Nephron progenitor cell (in vitro differentiated cells): Measurements from ENCODE around the gene SLC16A9.
A peak's percentile ranks its signal among the peaks of the same experiment; 100 is the strongest.
"Not testable (repeated sequence)": the region's sequence is repeated elsewhere in the genome, so short reads cannot be mapped to it uniquely, and the experiment has no call there.

Source experiments
- DNase-seq: peaks from one replicate; pipeline ENCODE4 v3.0.0; 2021
- H3K27ac Mint-ChIP-seq: 2 replicates; pipeline ENCODE4 v1.8.0; 2021; ENCODE audit warnings: mild to moderate bottlenecking, moderate library complexity, mixed read lengths
- H3K27me3 Mint-ChIP-seq: 2 replicates; pipeline ENCODE4 v1.8.0; 2021; ENCODE audit warnings: mild to moderate bottlenecking, low read depth, mixed read lengths; ENCODE audit not compliant: poor library complexity
- H3K36me3 Mint-ChIP-seq: 2 replicates; pipeline ENCODE4 v1.8.0; 2021; ENCODE audit warnings: low read depth, mixed read lengths
- H3K4me1 Mint-ChIP-seq: 2 replicates; pipeline ENCODE4 v1.8.0; 2021; ENCODE audit warnings: mixed read lengths
- H3K4me3 Mint-ChIP-seq: 2 replicates; pipeline ENCODE4 v1.8.0; 2021; ENCODE audit warnings: mild to moderate bottlenecking, moderate library complexity, mixed read lengths
- H3K9me3 Mint-ChIP-seq: 2 replicates; pipeline ENCODE4 v1.8.0; 2021; ENCODE audit warnings: mild to moderate bottlenecking, moderate library complexity, mixed read lengths
- TF ChIP-seq, protein P1 (sequence below): fragments of 200-600 bp; sonication (generic); IDR thresholded peaks from 2 replicates; pipeline ENCODE4 v1.5.0; 2021; ENCODE audit warnings: antibody characterized with exemption

SLC16A9 gene

DNA sequence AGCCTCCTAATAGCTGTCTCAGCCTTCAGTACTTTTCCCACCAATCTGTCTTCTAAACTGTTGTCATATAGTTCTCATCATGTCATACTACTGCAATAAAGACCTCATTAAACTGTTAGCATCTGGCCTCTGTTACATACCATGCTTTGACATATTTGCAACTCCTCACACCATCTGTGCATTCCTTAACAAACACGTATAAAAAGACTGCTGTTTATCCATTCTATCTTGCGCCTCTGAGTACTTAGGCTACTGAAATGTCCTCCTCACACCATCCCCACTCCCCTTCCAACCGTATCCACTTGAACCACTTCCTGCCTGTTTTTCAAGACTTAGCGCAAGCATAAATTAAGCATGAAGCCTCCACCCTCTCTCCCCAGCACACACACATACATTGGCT, 41.6 kb downstream of the SLC16A9 start:
- TF ChIP-seq, protein P1, sequence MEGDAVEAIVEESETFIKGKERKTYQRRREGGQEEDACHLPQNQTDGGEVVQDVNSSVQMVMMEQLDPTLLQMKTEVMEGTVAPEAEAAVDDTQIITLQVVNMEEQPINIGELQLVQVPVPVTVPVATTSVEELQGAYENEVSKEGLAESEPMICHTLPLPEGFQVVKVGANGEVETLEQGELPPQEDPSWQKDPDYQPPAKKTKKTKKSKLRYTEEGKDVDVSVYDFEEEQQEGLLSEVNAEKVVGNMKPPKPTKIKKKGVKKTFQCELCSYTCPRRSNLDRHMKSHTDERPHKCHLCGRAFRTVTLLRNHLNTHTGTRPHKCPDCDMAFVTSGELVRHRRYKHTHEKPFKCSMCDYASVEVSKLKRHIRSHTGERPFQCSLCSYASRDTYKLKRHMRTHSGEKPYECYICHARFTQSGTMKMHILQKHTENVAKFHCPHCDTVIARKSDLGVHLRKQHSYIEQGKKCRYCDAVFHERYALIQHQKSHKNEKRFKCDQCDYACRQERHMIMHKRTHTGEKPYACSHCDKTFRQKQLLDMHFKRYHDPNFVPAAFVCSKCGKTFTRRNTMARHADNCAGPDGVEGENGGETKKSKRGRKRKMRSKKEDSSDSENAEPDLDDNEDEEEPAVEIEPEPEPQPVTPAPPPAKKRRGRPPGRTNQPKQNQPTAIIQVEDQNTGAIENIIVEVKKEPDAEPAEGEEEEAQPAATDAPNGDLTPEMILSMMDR, result no peak

DNA sequence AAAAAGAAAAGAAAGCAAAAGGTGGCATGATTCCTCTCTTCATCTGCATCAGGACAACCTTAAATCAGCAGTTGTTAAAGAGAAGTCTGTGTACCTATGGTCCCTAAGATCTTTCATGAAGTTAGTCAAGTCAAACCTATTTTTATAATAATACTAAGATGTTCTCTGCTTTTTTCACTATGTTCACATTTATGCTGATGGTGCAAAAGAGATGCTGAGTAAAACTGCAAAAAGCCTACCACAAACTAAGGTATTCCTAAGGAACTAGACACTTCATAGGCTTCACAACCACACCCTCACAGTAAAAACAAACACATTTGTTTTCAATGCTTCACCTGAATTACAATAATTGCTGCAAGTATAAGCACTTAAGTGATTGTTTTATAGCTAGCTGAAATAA, 43.3 kb downstream of the SLC16A9 start:
- peaks cover 30% of the 10 kb centered on the region for H3K9me3 Mint-ChIP-seq
- H3K4me1 Mint-ChIP-seq, result no peaks in the 10 kb centered on the region
- no peak for DNase-seq
- no peak overlapping the region for H3K4me3 Mint-ChIP-seq
- H3K27me3 Mint-ChIP-seq, result peaks cover 5% of the 10 kb centered on the region
- peaks cover 60% of the 10 kb centered on the region for H3K36me3 Mint-ChIP-seq
- no peak overlapping the region for H3K27ac Mint-ChIP-seq
- TF ChIP-seq, protein P1, result no peak

More for the DNA sequence above, 41.6 kb downstream of the SLC16A9 start:
- no peak for DNase-seq
- H3K4me3 Mint-ChIP-seq, result no peak overlapping the region
- H3K27me3 Mint-ChIP-seq, result peaks cover 5% of the 10 kb centered on the region
- peak overlapping the region; percentile 52 for H3K27ac Mint-ChIP-seq
- peaks cover 4% of the 10 kb centered on the region for H3K4me1 Mint-ChIP-seq
- peaks cover 12% of the 10 kb centered on the region for H3K9me3 Mint-ChIP-seq
- peaks cover 43% of the 10 kb centered on the region for H3K36me3 Mint-ChIP-seq

DNA sequence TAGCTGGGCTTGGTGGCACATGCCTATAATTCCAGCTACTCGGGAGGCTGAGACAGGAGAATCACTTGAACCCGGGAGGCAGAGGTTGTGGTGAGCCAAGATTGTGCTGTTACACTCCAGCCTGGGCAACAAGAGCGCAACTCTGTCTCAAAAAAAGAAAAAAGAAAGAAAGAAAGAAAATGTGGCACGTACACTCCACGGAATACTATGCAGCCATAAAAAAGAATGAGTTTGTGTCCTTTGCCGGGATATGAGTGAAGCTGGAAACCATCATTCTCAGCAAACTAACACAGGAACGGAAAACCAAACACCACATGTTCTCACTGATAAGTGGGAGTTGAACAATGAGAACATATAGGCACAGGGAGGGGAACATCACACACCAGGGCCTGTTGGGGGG, 46.4 kb downstream of the SLC16A9 start:
- DNase-seq, H3K27me3 Mint-ChIP-seq, H3K4me3 Mint-ChIP-seq, H3K4me1 Mint-ChIP-seq: not testable (repeated sequence)
- H3K36me3 Mint-ChIP-seq, result peaks cover 77% of the 10 kb centered on the region
- H3K27ac Mint-ChIP-seq, result peak overlapping the region; percentile 18
- peaks cover 51% of the 10 kb centered on the region for H3K9me3 Mint-ChIP-seq

DNA sequence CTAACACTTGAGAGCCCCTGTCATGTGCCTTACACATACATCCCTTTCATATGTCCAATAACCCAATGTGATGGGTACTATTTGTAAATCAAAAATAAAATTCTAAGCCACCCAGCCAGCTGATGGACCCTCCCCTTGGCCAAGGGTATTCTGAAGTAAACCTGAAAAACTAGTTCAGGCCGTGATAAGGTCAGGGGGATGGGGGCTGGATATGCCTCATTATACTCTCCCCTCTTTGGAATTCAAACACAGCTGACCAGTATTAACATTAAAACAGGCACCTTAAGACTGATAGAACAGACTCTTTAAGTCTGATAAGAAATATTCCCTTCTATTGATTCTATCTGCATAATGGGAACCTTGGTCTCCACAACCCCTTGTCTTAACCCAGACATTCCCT, 51.9 kb downstream of the SLC16A9 start:
- peak overlapping the region; percentile 71 for H3K27ac Mint-ChIP-seq

DNA sequence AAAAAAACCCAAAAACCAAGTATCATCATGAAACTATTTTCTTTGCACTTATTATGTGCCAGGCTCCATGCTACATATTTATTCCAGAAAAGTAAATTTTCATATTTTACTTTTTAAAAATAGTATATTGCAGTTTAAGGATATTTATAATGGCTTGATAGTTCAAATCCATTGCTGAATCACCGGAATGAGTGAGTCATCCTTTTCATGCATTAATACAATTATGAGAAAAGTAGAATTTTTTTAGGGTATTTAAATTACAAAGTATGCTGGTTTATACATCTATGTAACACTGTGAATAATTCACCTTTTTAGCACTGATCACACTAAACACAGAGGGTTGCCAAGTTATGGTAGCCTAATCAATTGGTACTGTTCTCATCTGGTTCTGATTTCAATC, 54.3 kb downstream of the SLC16A9 start:
- Mint-ChIP-seq H3K4me1 (no peaks in the 10 kb centered on the region), H3K9me3 (peaks cover 10% of the 10 kb centered on the region), H3K27ac (no peak overlapping the region), H3K4me3 (no peak overlapping the region), H3K27me3 (peaks cover 2% of the 10 kb centered on the region), H3K36me3 (peaks cover 33% of the 10 kb centered on the region)
- no peak for DNase-seq
- TF ChIP-seq, protein P1, result no peak

More for the DNA sequence above, 51.9 kb downstream of the SLC16A9 start:
- H3K4me3 Mint-ChIP-seq, result no peak overlapping the region
- H3K36me3 Mint-ChIP-seq, result peaks cover 51% of the 10 kb centered on the region
- peaks cover 35% of the 10 kb centered on the region for H3K9me3 Mint-ChIP-seq
- peaks cover 2% of the 10 kb centered on the region for H3K27me3 Mint-ChIP-seq
- TF ChIP-seq, protein P1, result no peak
- H3K4me1 Mint-ChIP-seq, result no peaks in the 10 kb centered on the region
- no peak for DNase-seq

DNA sequence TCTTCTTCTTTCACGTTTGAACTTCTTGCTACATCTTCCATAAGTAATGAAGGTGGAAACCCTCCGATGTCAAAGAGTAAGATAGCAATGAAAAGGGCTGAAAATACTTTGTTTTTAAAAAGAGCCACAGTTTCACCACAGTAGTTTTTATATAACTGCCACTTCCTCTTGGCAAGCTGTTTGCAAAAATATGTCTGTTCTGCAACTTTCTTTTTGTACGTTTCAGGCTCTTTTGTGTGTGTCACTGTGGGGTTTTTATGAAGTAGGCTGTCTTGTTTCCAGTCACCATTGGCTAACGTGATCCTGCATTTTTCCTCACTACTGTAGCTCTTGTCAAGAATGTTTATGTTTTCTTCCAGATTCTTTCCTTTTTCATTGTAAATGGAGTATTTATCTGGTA, 55.6 kb downstream of the SLC16A9 start:
- H3K9me3 Mint-ChIP-seq, result no peaks in the 10 kb centered on the region
- peak overlapping the region; percentile 12 for H3K27ac Mint-ChIP-seq
- TF ChIP-seq, protein P1, result no peak
- no peak for DNase-seq
- no peaks in the 10 kb centered on the region for H3K4me1 Mint-ChIP-seq
- peaks cover 2% of the 10 kb centered on the region for H3K27me3 Mint-ChIP-seq
- no peak overlapping the region for H3K4me3 Mint-ChIP-seq
- H3K36me3 Mint-ChIP-seq, result peaks cover 20% of the 10 kb centered on the region
